ENCODE results near the gene FREM2. TPM values are rescaled to one million over a fixed set of nuclear protein-coding genes. Genes with fewer than 3 reads are reported as not detected.

The FREM2 gene
- total RNA-seq, 1 experiment from 2014 or later = 42.6 TPM

- H3K4me3 ChIP-seq (ENCODE audit: low read depth, low read length) = no peak overlapping the region
- Mint-ChIP-seq H3K27me3 (ENCODE audit: insufficient read depth, unreplicated experiment) (no peaks in the 10 kb centered on the region), H3K4me1 (ENCODE audit: low read depth, unreplicated experiment) (peaks cover 11% of the 10 kb centered on the region), H3K9me3 (ENCODE audit: unreplicated experiment) (no peaks in the 10 kb centered on the region), H3K27ac (ENCODE audit: unreplicated experiment) (no peak overlapping the region), H3K4me3 (ENCODE audit: unreplicated experiment) (no peak overlapping the region), H3K36me3 (ENCODE audit: insufficient read depth, unreplicated experiment) (peaks cover 17% of the 10 kb centered on the region)
- peaks cover 2% of the 10 kb centered on the region; the same call in 1 of the 2 replicates for H3K36me3 ChIP-seq (ENCODE audit: control insufficient read depth, insufficient read depth, low read length)
- POLR2A ChIA-PET = no interaction called here
- no TSS peak for BruUV-seq (replicated peaks)
- no peak for DNase-seq
- intact Hi-C loops (cut with micrococcal nuclease; ENCODE audit: unreplicated experiment) = no loop called here
- no peaks in the 10 kb centered on the region for H3K27me3 ChIP-seq (replicated peaks; ENCODE audit: control insufficient read depth, insufficient read depth, low read length)
- TF ChIP-seq CTCF (IDR thresholded peaks at IDR 0.05; ENCODE audit: insufficient read depth in 1 of 2, low read depth in 1 of 2, low read length in 1 of 2, severe bottlenecking in 1 of 2, unreplicated experiment in 1 of 2) = no peak
- CTCF ChIA-PET = no interaction called here
- no peaks in the 10 kb centered on the region for H3K9me3 ChIP-seq
- H3K4me1 ChIP-seq = peaks cover 13% of the 10 kb centered on the region; the same call in 1 of the 2 replicates
Measured at GRCh38 chr13:38775085-38775484, 88.2 kb downstream of the FREM2 start.

- no peak for TF ChIP-seq CTCF (IDR thresholded peaks at IDR 0.05; ENCODE audit: insufficient read depth in 1 of 2, low read depth in 1 of 2, low read length in 1 of 2, severe bottlenecking in 1 of 2, unreplicated experiment in 1 of 2)
- Mint-ChIP-seq H3K36me3 (ENCODE audit: insufficient read depth, unreplicated experiment) (peaks cover 30% of the 10 kb centered on the region), H3K4me1 (ENCODE audit: low read depth, unreplicated experiment) (peaks cover 26% of the 10 kb centered on the region), H3K4me3 (ENCODE audit: unreplicated experiment) (no peak overlapping the region), H3K27ac (ENCODE audit: unreplicated experiment) (no peak overlapping the region), H3K9me3 (ENCODE audit: unreplicated experiment) (no peaks in the 10 kb centered on the region), H3K27me3 (ENCODE audit: insufficient read depth, unreplicated experiment) (no peaks in the 10 kb centered on the region)
- intact Hi-C loops (cut with micrococcal nuclease; ENCODE audit: unreplicated experiment) = no loop called here
- no peaks in the 10 kb centered on the region for H3K27me3 ChIP-seq (replicated peaks; ENCODE audit: control insufficient read depth, insufficient read depth, low read length)
- ChIA-PET CTCF (no interaction called here), POLR2A (no interaction called here)
- peaks cover 2% of the 10 kb centered on the region; the same call in 1 of the 2 replicates for H3K36me3 ChIP-seq (ENCODE audit: control insufficient read depth, insufficient read depth, low read length)
- H3K4me3 ChIP-seq (ENCODE audit: low read depth, low read length) = no peak overlapping the region
- BruUV-seq (replicated peaks) = no TSS peak
- H3K9me3 ChIP-seq = no peaks in the 10 kb centered on the region
- DNase-seq = no peak
- H3K4me1 ChIP-seq = peaks cover 18% of the 10 kb centered on the region
Measured at GRCh38 chr13:38777347-38778119, 90.7 kb downstream of the FREM2 start.

- Mint-ChIP-seq H3K9me3 (ENCODE audit: unreplicated experiment) (no peaks in the 10 kb centered on the region), H3K27ac (ENCODE audit: unreplicated experiment) (no peak overlapping the region), H3K4me1 (ENCODE audit: low read depth, unreplicated experiment) (peaks cover 39% of the 10 kb centered on the region), H3K4me3 (ENCODE audit: unreplicated experiment) (no peak overlapping the region), H3K36me3 (ENCODE audit: insufficient read depth, unreplicated experiment) (peaks cover 43% of the 10 kb centered on the region), H3K27me3 (ENCODE audit: insufficient read depth, unreplicated experiment) (no peaks in the 10 kb centered on the region)
- Histone ChIP-seq H3K4me3 (ENCODE audit: low read depth, low read length) (no peak overlapping the region), H3K9me3 (no peaks in the 10 kb centered on the region), H3K27me3 (replicated peaks; ENCODE audit: control insufficient read depth, insufficient read depth, low read length) (no peaks in the 10 kb centered on the region), H3K4me1 (peaks cover 32% of the 10 kb centered on the region), H3K36me3 (ENCODE audit: control insufficient read depth, insufficient read depth, low read length) (peaks cover 2% of the 10 kb centered on the region; the same call in 1 of the 2 replicates)
- ChIA-PET CTCF (no interaction called here), POLR2A (no interaction called here)
- no TSS peak for BruUV-seq (replicated peaks)
- no peak for TF ChIP-seq CTCF (IDR thresholded peaks at IDR 0.05; ENCODE audit: insufficient read depth in 1 of 2, low read depth in 1 of 2, low read length in 1 of 2, severe bottlenecking in 1 of 2, unreplicated experiment in 1 of 2)
- intact Hi-C loops (cut with micrococcal nuclease; ENCODE audit: unreplicated experiment) = loop anchor here (5.0 kb wide), 1 partner anchor 61 kb away; no protein-coding TSS in a partner anchor
- no peak for DNase-seq
Measured at GRCh38 chr13:38781539-38781938, 94.7 kb downstream of the FREM2 start.

Data from Caco-2 (cell line).